IgD-negative memory B cell (primary cell): Measurements from ENCODE around the gene ZFYVE19. TPM values are rescaled to one million over a fixed set of nuclear protein-coding genes. Genes with fewer than 3 reads are reported as not detected.

Experiments
- H3K27ac Mint-ChIP-seq, 3 donors: one replicate each; pipeline ENCODE4 v1.8.0; 2020 to 2022; ENCODE audit warnings: mild to moderate bottlenecking in 3 of 3, mixed read lengths in 3 of 3, moderate library complexity in 1 of 3
- H3K27me3 Mint-ChIP-seq: one replicate; pipeline ENCODE4 v1.8.0; 2021; ENCODE audit warnings: mixed read lengths
- H3K36me3 Mint-ChIP-seq: one replicate; pipeline ENCODE4 v1.8.0; 2020; ENCODE audit warnings: mild to moderate bottlenecking, mixed read lengths
- H3K4me1 Mint-ChIP-seq, 3 donors: one replicate each; pipeline ENCODE4 v1.8.0; 2020 to 2022; ENCODE audit warnings: mixed read lengths in 3 of 3, mild to moderate bottlenecking in 1 of 3
- H3K4me3 Mint-ChIP-seq, 4 donors: one replicate each; pipeline ENCODE4 v1.8.0; 2020 to 2022; ENCODE audit warnings: mild to moderate bottlenecking in 4 of 4, mixed read lengths in 4 of 4, moderate library complexity in 3 of 4
- H3K9me3 Mint-ChIP-seq, 3 donors: one replicate each; pipeline ENCODE4 v1.8.0; 2020 to 2021; ENCODE audit warnings: mixed read lengths in 3 of 3, mild to moderate bottlenecking in 1 of 3
- polyA plus RNA-seq: library from polyadenylated mRNA; unstranded; fragments of 300-500 nt; fragmentation: Illumina TruSeq; gene quantifications from one replicate; pipeline ENCODE4 v1.2.3, GENCODE V29; 2021

ZFYVE19 gene
- polyA plus RNA-seq, 1 donor from 2014 or later: 16.0 TPM

DNA sequence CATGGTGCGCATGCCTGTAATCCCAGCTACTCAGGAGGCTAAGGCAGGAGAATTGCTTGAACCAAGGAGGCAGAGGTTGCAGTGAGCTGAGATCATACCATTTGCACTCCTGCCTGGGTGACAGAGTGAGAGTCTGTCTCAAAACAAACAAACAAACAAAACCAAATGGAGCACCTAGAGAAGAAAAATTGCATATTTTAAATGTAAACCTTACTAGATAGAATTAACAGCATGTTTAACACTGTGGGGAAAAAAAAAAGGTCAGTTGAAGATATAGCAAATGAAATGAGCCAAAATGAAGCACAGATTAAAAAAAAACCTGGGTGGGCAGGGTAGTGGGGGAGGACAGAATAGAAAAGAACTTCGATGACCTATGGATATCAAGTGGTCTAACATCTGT lies 14.3 kb downstream of the ZFYVE19 start:
- no peak overlapping the region for H3K4me3 Mint-ChIP-seq

DNA sequence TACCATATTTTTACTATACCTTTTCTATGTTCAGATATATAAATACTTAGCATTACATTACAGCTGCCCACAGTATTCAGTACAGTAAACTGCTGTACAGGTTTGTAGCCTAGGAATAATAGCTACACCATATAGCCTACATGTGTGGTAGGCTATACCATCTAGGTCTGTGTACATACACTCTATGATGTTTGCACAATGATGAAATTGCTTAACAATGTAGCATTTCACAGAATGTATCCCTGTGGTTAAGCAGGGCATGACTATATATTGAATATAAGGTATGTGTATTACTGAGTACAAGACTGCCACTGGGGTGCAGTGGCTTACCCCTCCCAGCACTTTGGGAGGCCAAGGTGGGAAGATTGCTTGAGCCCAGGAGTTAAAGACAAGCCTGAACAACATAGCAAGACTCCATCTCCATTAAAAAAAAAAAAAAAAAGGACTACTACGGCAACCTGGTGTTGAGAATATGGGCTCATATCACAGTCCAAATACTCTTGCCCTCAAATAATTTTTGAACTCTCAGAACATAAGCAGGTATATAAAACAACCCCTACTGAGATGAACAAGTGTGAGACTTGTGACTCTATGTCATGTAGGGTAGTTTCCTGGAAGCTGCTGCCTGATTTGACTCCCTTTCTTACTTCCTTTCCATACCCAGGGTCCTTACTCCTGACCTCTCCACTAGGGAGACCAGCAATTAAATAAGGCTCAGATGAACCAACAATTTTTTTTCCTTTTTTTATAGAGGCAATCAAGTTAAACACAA lies 16.9 kb downstream of the ZFYVE19 start:
- no peak overlapping the region for H3K27ac Mint-ChIP-seq

More for the DNA sequence above, 14.3 kb downstream of the ZFYVE19 start:
- no peaks in the 10 kb centered on the region for H3K36me3 Mint-ChIP-seq
- H3K9me3 Mint-ChIP-seq: no peaks in the 10 kb centered on the region
- no peaks in the 10 kb centered on the region for H3K4me1 Mint-ChIP-seq
- H3K27ac Mint-ChIP-seq: no peak overlapping the region
- peaks cover 2% of the 10 kb centered on the region for H3K27me3 Mint-ChIP-seq

GRCh38 chr15:40825661-40826422 lies 19.0 kb downstream of the ZFYVE19 start:
- H3K9me3 Mint-ChIP-seq: no peaks in the 10 kb centered on the region
- H3K4me3 Mint-ChIP-seq: no peak overlapping the region
- H3K36me3 Mint-ChIP-seq: peaks cover 2% of the 10 kb centered on the region
- peaks cover 3% of the 10 kb centered on the region for H3K27me3 Mint-ChIP-seq
- no peaks in the 10 kb centered on the region for H3K4me1 Mint-ChIP-seq
- H3K27ac Mint-ChIP-seq: peak overlapping the region in 1 of 3 donors; percentile 62

More for the DNA sequence above, 16.9 kb downstream of the ZFYVE19 start:
- no peak overlapping the region for H3K4me3 Mint-ChIP-seq
- peaks cover 3% of the 10 kb centered on the region for H3K27me3 Mint-ChIP-seq
- no peaks in the 10 kb centered on the region for H3K9me3 Mint-ChIP-seq
- no peaks in the 10 kb centered on the region for H3K4me1 Mint-ChIP-seq
- H3K36me3 Mint-ChIP-seq: peaks cover 2% of the 10 kb centered on the region

- no peaks in the 10 kb centered on the region for H3K9me3 Mint-ChIP-seq
- H3K4me1 Mint-ChIP-seq: no peaks in the 10 kb centered on the region
- peaks cover 3% of the 10 kb centered on the region for H3K27me3 Mint-ChIP-seq
- H3K27ac Mint-ChIP-seq: peak overlapping the region in 1 of 3 donors; percentile 62
- no peak overlapping the region for H3K4me3 Mint-ChIP-seq
- H3K36me3 Mint-ChIP-seq: peaks cover 3% of the 10 kb centered on the region
Observed at GRCh38 chr15:40826423-40827075, 19.7 kb downstream of the ZFYVE19 start.

- Mint-ChIP-seq H3K36me3 (peaks cover 4% of the 10 kb centered on the region), H3K4me3 (no peak within 1 kb of the TSS), H3K27ac (no peak within 1 kb of the TSS)
Observed at GRCh38 chr15:40828447-40829036, 21.7 kb downstream of the ZFYVE19 start, which contains the start of gene PPP1R14D. PPP1R14D (minus strand) TSS chr15:40828708; CDS start chr15:40828641, 67 bp downstream.

GRCh38 chr15:40829115-40829514 lies 22.2 kb downstream of the ZFYVE19 start:
- Mint-ChIP-seq H3K9me3 (peaks cover 0 to 2% (median 0%) of the 10 kb centered on the region in 3 donors), H3K4me1 (no peaks in the 10 kb centered on the region), H3K36me3 (peaks cover 4% of the 10 kb centered on the region), H3K27ac (no peak overlapping the region), H3K4me3 (no peak overlapping the region), H3K27me3 (peaks cover 3% of the 10 kb centered on the region)

More at GRCh38 chr15:40828447-40829036, 21.7 kb downstream of the ZFYVE19 start, which contains the start of gene PPP1R14D:
- H3K4me1 Mint-ChIP-seq: no peaks in the 10 kb centered on the region
- H3K9me3 Mint-ChIP-seq: peaks cover 0 to 2% (median 0%) of the 10 kb centered on the region in 3 donors
- peaks cover 3% of the 10 kb centered on the region for H3K27me3 Mint-ChIP-seq

DNA sequence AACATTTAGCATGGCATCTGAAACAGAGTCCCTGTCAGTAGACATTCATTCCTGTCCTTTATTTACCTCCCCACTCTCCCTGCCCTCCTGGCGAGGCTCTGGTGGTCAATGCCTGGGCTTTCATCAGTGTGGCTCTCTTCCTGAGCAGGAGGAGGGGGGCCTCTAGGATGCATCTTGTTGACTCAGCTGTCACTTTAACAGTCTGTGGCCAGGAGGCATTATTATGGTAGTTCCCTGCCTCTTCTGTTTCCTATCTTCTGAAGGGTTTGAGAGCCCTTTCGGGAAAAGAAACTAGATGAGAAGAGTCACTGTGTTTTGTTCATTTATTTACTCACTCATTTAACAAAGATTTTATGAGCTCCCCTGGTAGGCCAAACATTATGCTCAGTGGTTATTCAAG lies 24.0 kb downstream of the ZFYVE19 start:
- Mint-ChIP-seq H3K27me3 (peaks cover 2% of the 10 kb centered on the region), H3K27ac (no peak overlapping the region), H3K9me3 (peaks cover 0 to 2% (median 0%) of the 10 kb centered on the region in 3 donors), H3K4me1 (no peaks in the 10 kb centered on the region), H3K4me3 (no peak overlapping the region), H3K36me3 (peaks cover 4% of the 10 kb centered on the region)

- Mint-ChIP-seq H3K27ac (no peak overlapping the region), H3K9me3 (peaks cover 0 to 2% (median 0%) of the 10 kb centered on the region in 3 donors), H3K27me3 (peaks cover 2% of the 10 kb centered on the region), H3K4me1 (no peaks in the 10 kb centered on the region), H3K36me3 (peaks cover 4% of the 10 kb centered on the region), H3K4me3 (no peak overlapping the region)
Observed at GRCh38 chr15:40831861-40832260, 25.0 kb downstream of the ZFYVE19 start.

DNA sequence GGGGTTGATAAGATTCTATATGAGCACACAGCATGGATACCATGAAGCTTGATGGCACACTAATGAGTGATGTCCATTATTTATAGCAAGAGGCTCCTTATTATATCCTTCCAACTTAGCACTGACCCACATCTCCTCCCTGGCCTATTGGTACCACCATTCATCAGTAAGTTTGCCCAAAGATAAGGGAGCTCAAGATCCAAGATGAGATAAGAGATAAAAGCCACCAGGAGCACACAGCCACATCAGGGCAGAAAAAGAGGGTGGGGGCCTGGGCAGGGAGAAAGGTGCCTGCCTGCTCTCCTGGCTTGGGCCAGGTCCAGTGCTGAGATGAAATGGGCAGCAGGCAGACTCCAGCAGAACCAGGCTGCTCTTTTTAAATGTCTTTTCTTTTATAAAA lies 26.0 kb downstream of the ZFYVE19 start:
- Mint-ChIP-seq H3K9me3 (peaks cover 0 to 2% (median 0%) of the 10 kb centered on the region in 3 donors), H3K27me3 (peaks cover 2% of the 10 kb centered on the region), H3K36me3 (peaks cover 4% of the 10 kb centered on the region), H3K27ac (no peak overlapping the region), H3K4me3 (no peak overlapping the region), H3K4me1 (no peaks in the 10 kb centered on the region)

- Mint-ChIP-seq H3K27ac (no peak overlapping the region), H3K4me3 (peak overlapping the region in 1 of 4 donors; percentile 63), H3K36me3 (peaks cover 4% of the 10 kb centered on the region), H3K4me1 (no peaks in the 10 kb centered on the region), H3K9me3 (peaks cover 0 to 2% (median 0%) of the 10 kb centered on the region in 3 donors), H3K27me3 (no peaks in the 10 kb centered on the region)
Observed at GRCh38 chr15:40836020-40836419, 29.1 kb downstream of the ZFYVE19 start.

GRCh38 chr15:40838756-40839155 lies 31.9 kb downstream of the ZFYVE19 start:
- Mint-ChIP-seq H3K9me3 (no peaks in the 10 kb centered on the region), H3K4me3 (no peak overlapping the region), H3K36me3 (peaks cover 2% of the 10 kb centered on the region), H3K27ac (peak overlapping the region in 1 of 3 donors; percentile 60), H3K27me3 (no peaks in the 10 kb centered on the region), H3K4me1 (peaks cover 0 to 5% (median 0%) of the 10 kb centered on the region in 3 donors)

DNA sequence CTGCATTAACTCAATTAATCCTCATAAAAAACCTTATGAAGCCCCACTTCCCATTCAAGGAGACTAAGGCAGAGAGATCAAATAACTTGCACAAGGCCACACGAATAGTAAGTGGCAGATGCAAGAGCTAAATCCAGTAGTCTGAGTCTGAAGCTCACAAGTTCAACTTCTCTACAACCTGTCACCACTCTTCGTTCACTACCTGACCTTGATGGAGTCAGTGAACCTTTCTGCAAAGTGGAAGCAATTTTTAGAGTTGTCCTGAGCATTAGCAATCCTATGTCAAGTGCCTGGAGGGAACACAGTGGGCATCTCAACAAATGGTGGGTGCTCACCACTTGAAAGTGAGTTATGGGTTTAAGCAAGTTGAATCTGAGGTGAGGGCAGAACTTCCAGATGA lies 34.9 kb downstream of the ZFYVE19 start:
- H3K27ac Mint-ChIP-seq: no peak overlapping the region
- H3K9me3 Mint-ChIP-seq: no peaks in the 10 kb centered on the region
- peaks cover 2% of the 10 kb centered on the region for H3K36me3 Mint-ChIP-seq
- peaks cover 7 to 19% (median 12%) of the 10 kb centered on the region in 3 donors for H3K4me1 Mint-ChIP-seq
- H3K27me3 Mint-ChIP-seq: peaks cover 2% of the 10 kb centered on the region
- H3K4me3 Mint-ChIP-seq: peak overlapping the region in 2 of 4 donors; percentile 16 to 93

DNA sequence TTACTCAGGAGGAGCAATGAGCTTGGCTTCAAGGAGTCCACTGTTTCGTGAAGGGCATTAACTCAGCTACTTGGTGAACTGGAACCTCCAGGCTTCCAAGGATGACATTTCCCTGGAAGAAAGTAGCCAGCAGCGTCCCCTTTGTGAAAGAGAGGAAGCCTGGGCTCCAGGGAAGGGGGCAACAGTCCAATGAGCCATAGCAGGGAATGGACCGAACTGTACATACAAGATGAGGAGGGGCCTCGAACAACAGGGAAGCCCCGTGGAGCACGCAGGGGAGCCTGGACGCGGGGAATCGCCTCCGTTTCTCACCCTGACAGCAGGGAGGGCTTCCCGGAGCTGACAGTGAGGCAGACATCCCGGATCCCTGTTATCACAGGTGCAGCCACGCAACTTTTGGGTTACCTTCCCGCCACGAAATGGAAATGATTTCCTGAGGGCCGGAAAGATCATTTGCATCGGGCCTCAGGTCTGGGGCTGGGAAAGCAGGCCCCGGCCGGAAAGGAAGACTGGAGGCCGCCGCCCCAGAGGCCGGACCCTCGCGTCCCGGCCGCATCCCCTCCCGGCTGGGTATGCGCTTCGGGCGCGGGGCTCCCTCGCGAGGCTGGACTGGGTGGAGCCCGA lies 36.5 kb downstream of the ZFYVE19 start:
- Mint-ChIP-seq H3K36me3 (peaks cover 2% of the 10 kb centered on the region), H3K4me1 (peaks cover 16 to 30% (median 18%) of the 10 kb centered on the region in 3 donors), H3K4me3 (peak overlapping the region; percentile 85 to 95 (median 93)), H3K27ac (peak overlapping the region in 1 of 3 donors; percentile 33), H3K27me3 (peaks cover 2% of the 10 kb centered on the region), H3K9me3 (no peaks in the 10 kb centered on the region)
